Measurements from ENCODE around the gene P4HA1. TPM values are rescaled to one million over a fixed set of nuclear protein-coding genes. Genes with fewer than 3 reads are reported as not detected.

The P4HA1 gene
- total RNA-seq, 1 experiment from 2014 or later = 181 TPM

DNA sequence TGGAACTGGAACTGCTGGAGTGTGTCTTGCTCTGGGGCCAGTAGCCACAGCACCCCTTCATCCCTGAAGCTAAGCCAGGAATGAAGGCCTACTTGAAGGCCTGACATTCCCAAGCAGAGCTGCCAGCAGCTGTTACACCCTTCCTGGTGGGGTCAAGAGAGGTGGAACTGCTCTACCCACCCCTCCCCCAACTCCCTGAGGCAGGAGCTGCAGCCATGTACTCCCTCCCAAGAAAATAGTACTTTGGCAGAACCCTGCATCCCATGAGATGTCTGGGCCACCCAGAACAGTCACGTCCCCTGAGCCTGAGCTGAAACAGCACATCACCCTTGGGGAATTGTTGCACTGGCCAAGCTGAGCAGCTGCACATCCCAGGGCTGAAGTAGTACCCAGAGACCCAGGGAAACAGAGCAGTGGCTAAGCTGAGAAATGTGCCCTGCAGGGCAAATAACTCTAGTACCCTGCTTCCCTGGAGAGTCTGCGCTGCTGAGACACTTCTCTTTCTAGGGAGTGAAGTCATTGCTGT, 78.6 kb downstream of the P4HA1 start:
- CTCF ChIA-PET = interaction anchor here (2.5 kb wide), 1 partner anchor 43 kb away, joined by 8 read pairs; no protein-coding TSS in a partner anchor
- intact Hi-C loops (cut with micrococcal nuclease) = loop anchor here (2.0 kb wide), 2 partner anchors 19 to 27 kb away; no protein-coding TSS in a partner anchor
- POLR2A ChIA-PET (ENCODE audit: unreplicated experiment) = interaction anchor here (0.6 to 0.9 kb wide), 3 partner anchors 26 to 151 kb away, joined by 3 to 5 read pairs (median 4); no protein-coding TSS in a partner anchor

DNA sequence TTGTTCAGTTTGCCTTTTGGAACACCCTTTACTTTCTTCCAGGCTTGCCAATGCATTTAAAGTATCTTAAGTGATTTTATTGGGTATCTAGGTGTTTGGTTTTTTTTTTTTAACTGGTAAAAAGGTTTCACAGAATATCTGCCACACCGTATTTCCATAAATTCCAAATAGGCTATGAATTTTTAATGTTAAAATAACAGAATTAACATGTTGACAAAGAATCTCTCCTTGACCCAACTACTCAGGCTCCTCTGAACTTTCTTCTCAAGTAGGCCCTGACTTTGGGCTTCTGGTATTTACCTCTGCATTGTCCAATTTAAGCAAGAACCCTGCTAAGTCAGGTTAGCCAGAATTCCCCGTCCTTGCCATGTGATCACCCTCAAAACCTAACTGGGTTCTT, 80.9 kb downstream of the P4HA1 start:
- no peaks in the 10 kb centered on the region for H3K9me3 ChIP-seq (ENCODE audit: low read length)
- no peaks in the 10 kb centered on the region for H3F3A ChIP-seq (ENCODE audit: low read length, unreplicated experiment)
- ATAC-seq = no peak
- H3K4me3 ChIP-seq (ENCODE audit: low read length) = no peak overlapping the region
- ChIA-PET CTCF (no interaction called here), POLR2A (ENCODE audit: unreplicated experiment) (no interaction called here)
- H3K9me2 ChIP-seq (replicated peaks; ENCODE audit: low read length) = no peaks in the 10 kb centered on the region
- intact Hi-C loops (cut with micrococcal nuclease) = no loop called here
- no peak for DNase-seq
- H3K36me3 ChIP-seq (ENCODE audit: low read depth, low read length) = peaks cover 63% of the 10 kb centered on the region
- H2AFZ ChIP-seq (ENCODE audit: low read length) = no peak overlapping the region
- H3K4me1 ChIP-seq (ENCODE audit: insufficient read depth, low read length) = peaks cover 9% of the 10 kb centered on the region
- no peak overlapping the region for H3K27ac ChIP-seq (ENCODE audit: low read length)
- H3K4me2 ChIP-seq (ENCODE audit: low read length) = no peak overlapping the region
- BruUV-seq (replicated peaks) = no TSS peak
- no peaks in the 10 kb centered on the region for H3K27me3 ChIP-seq (ENCODE audit: low read length)
- TF ChIP-seq, protein P1, sequence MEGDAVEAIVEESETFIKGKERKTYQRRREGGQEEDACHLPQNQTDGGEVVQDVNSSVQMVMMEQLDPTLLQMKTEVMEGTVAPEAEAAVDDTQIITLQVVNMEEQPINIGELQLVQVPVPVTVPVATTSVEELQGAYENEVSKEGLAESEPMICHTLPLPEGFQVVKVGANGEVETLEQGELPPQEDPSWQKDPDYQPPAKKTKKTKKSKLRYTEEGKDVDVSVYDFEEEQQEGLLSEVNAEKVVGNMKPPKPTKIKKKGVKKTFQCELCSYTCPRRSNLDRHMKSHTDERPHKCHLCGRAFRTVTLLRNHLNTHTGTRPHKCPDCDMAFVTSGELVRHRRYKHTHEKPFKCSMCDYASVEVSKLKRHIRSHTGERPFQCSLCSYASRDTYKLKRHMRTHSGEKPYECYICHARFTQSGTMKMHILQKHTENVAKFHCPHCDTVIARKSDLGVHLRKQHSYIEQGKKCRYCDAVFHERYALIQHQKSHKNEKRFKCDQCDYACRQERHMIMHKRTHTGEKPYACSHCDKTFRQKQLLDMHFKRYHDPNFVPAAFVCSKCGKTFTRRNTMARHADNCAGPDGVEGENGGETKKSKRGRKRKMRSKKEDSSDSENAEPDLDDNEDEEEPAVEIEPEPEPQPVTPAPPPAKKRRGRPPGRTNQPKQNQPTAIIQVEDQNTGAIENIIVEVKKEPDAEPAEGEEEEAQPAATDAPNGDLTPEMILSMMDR (conservative IDR thresholded peaks at IDR 0.05; ENCODE audit: low read depth, low read length) = no peak
- TF ChIP-seq EZH2 (IDR thresholded peaks at IDR 0.05; ENCODE audit: low read length, unreplicated experiment) = no peak
- TF ChIP-seq EZH2phosphoT487 (IDR thresholded peaks at IDR 0.05; ENCODE audit: borderline replicate concordance, low read length) = no peak
- H3K9ac ChIP-seq (ENCODE audit: low read length) = no peak overlapping the region
- H3K79me2 ChIP-seq (ENCODE audit: low read length) = peaks cover 9% of the 10 kb centered on the region; the same call in 1 of the 2 replicates
- no peaks in the 10 kb centered on the region for H4K20me1 ChIP-seq (ENCODE audit: low read length)

More for the DNA sequence above, 78.6 kb downstream of the P4HA1 start:
- H3F3A ChIP-seq (ENCODE audit: low read length, unreplicated experiment) = no peaks in the 10 kb centered on the region
- no peak for TF ChIP-seq EZH2 (IDR thresholded peaks at IDR 0.05; ENCODE audit: low read length, unreplicated experiment)
- no peak for TF ChIP-seq EZH2phosphoT487 (IDR thresholded peaks at IDR 0.05; ENCODE audit: borderline replicate concordance, low read length)
- TF ChIP-seq, protein P1 (conservative IDR thresholded peaks at IDR 0.05; ENCODE audit: low read depth, low read length) = no peak
- H3K9me3 ChIP-seq (ENCODE audit: low read length) = no peaks in the 10 kb centered on the region
- peaks cover 16% of the 10 kb centered on the region; the same call in 1 of the 2 replicates for H3K79me2 ChIP-seq (ENCODE audit: low read length)
- ATAC-seq (no peak), DNase-seq (no peak)
- H3K9me2 ChIP-seq (replicated peaks; ENCODE audit: low read length) = no peaks in the 10 kb centered on the region
- H3K4me3 ChIP-seq (ENCODE audit: low read length) = no peak overlapping the region
- no peaks in the 10 kb centered on the region for H4K20me1 ChIP-seq (ENCODE audit: low read length)
- H3K27ac ChIP-seq (ENCODE audit: low read length) = no peak overlapping the region
- H3K27me3 ChIP-seq (ENCODE audit: low read length) = no peaks in the 10 kb centered on the region
- H3K4me1 ChIP-seq (ENCODE audit: insufficient read depth, low read length) = peaks cover 14% of the 10 kb centered on the region
- no TSS peak for BruUV-seq (replicated peaks)
- no peak overlapping the region for H3K4me2 ChIP-seq (ENCODE audit: low read length)
- H2AFZ ChIP-seq (ENCODE audit: low read length) = no peak overlapping the region
- H3K9ac ChIP-seq (ENCODE audit: low read length) = no peak overlapping the region
- peaks cover 66% of the 10 kb centered on the region for H3K36me3 ChIP-seq (ENCODE audit: low read depth, low read length)

DNA sequence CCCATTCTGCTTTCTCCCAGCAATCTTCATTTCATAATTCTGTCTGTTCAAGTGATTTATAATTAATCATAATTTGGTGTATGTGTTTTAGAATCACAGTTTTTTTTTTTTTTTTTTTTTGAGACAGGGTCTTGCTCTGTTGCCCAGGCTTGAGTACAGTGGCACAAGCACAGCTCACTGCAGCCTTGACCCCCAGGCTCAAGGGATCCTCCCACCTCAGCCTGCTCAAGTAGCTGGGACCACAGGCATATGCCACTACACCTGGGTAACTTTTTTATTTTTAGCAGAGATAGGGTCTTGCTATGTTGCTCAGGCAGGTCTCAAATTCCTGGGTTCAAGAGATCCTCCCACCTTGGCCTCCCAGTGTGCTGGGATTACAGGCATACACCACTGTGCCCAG, 92.8 kb downstream of the P4HA1 start:
- peaks cover 48% of the 10 kb centered on the region for H3K36me3 ChIP-seq (ENCODE audit: low read depth, low read length)
- no peak overlapping the region for H3K4me3 ChIP-seq (ENCODE audit: low read length)
- no peaks in the 10 kb centered on the region for H3K27me3 ChIP-seq (ENCODE audit: low read length)
- TF ChIP-seq EZH2 (IDR thresholded peaks at IDR 0.05; ENCODE audit: low read length, unreplicated experiment) (no peak), EZH2phosphoT487 (IDR thresholded peaks at IDR 0.05; ENCODE audit: borderline replicate concordance, low read length) (no peak)
- TF ChIP-seq, protein P1 (conservative IDR thresholded peaks at IDR 0.05; ENCODE audit: low read depth, low read length) = no peak
- H3K9ac ChIP-seq (ENCODE audit: low read length) = no peak overlapping the region
- no peaks in the 10 kb centered on the region for H3K4me1 ChIP-seq (ENCODE audit: insufficient read depth, low read length)
- intact Hi-C loops (cut with micrococcal nuclease) = no loop called here
- no peaks in the 10 kb centered on the region for H3K9me2 ChIP-seq (replicated peaks; ENCODE audit: low read length)
- BruUV-seq (replicated peaks) = no TSS peak
- no peak overlapping the region for H3K4me2 ChIP-seq (ENCODE audit: low read length)
- ChIA-PET CTCF (no interaction called here), POLR2A (ENCODE audit: unreplicated experiment) (no interaction called here)
- ATAC-seq (no peak), DNase-seq (no peak)
- H3K27ac ChIP-seq (ENCODE audit: low read length) = no peak overlapping the region
- H3K79me2 ChIP-seq (ENCODE audit: low read length) = no peaks in the 10 kb centered on the region
- H4K20me1 ChIP-seq (ENCODE audit: low read length) = no peaks in the 10 kb centered on the region
- no peaks in the 10 kb centered on the region for H3F3A ChIP-seq (ENCODE audit: low read length, unreplicated experiment)
- H3K9me3 ChIP-seq (ENCODE audit: low read length) = no peaks in the 10 kb centered on the region
- H2AFZ ChIP-seq (ENCODE audit: low read length) = no peak overlapping the region

Data from PC-3 (cell line).